OCI-LY1 (cell line): ENCODE results near the gene RBM44.

ENCODE experiments used
- H2AFZ ChIP-seq: fragments of 200-600 bp; sonication (generic), shearing (Covaris generic); 2 replicates; pipeline ENCODE4 v1.6.0; 2014; ENCODE audit warnings: antibody characterized with exemption, mild to moderate bottlenecking, low read length
- H3F3A ChIP-seq: fragments of 200-600 bp; sonication (generic), shearing (Covaris generic); 2 replicates; pipeline ENCODE4 v1.6.0; 2014; ENCODE audit warnings: mild to moderate bottlenecking, antibody characterized with exemption, low read length, moderate library complexity; ENCODE audit not compliant: insufficient read depth
- H3K27ac ChIP-seq: fragments of 200-600 bp; sonication (generic); 2 replicates; pipeline ENCODE4 v1.5.1; 2014; ENCODE audit warnings: low read length, mixed run types, mild to moderate bottlenecking, low read depth; ENCODE audit not compliant: poor library complexity, severe bottlenecking
- H3K27me3 ChIP-seq: fragments of 200-600 bp; sonication (generic); 2 replicates; pipeline ENCODE4 v1.6.0; 2014; ENCODE audit warnings: antibody characterized with exemption, mild to moderate bottlenecking, low read length, moderate library complexity; ENCODE audit not compliant: insufficient read depth
- H3K36me3 ChIP-seq: fragments of 200-600 bp; sonication (generic); 2 replicates; pipeline ENCODE4 v1.6.1; 2014; ENCODE audit warnings: mild to moderate bottlenecking, antibody characterized with exemption, low read length, moderate library complexity, mixed read lengths; ENCODE audit not compliant: insufficient read depth
- H3K4me1 ChIP-seq: fragments of 200-600 bp; sonication (generic); 2 replicates; pipeline ENCODE4 v1.5.1; 2014; ENCODE audit warnings: mild to moderate bottlenecking, low read length, moderate library complexity; ENCODE audit not compliant: insufficient read depth, severe bottlenecking
- H3K4me2 ChIP-seq: fragments of 200-600 bp; sonication (generic), shearing (Covaris generic); 2 replicates; pipeline ENCODE4 v1.6.1; 2014; ENCODE audit warnings: low read length
- H3K4me3 ChIP-seq: fragments of 200-600 bp; sonication (generic); 2 replicates; pipeline ENCODE4 v1.5.1; 2014; ENCODE audit warnings: low read length, low read depth, mild to moderate bottlenecking, mixed read lengths; ENCODE audit not compliant: poor library complexity, severe bottlenecking
- H3K79me2 ChIP-seq: fragments of 200-600 bp; shearing (Covaris generic); 2 replicates; pipeline ENCODE4 v1.6.1; 2016; ENCODE audit warnings: mixed run types, low read length, mixed read lengths; ENCODE audit not compliant: insufficient read depth
- H3K9ac ChIP-seq: fragments of 200-600 bp; sonication (generic), shearing (Covaris generic); 2 replicates; pipeline ENCODE4 v1.6.1; 2014; ENCODE audit warnings: mild to moderate bottlenecking, low read length, mixed read lengths
- H3K9me2 ChIP-seq: fragments of 200-600 bp; sonication (generic), shearing (Covaris generic); 2 replicates; pipeline ENCODE4 v1.6.1; 2014; ENCODE audit warnings: low read depth, mild to moderate bottlenecking, low read length, mixed read lengths
- H3K9me3 ChIP-seq: fragments of 200-600 bp; shearing (Covaris generic); 2 replicates; pipeline ENCODE4 v1.6.1; 2014; ENCODE audit warnings: low read length, mixed read lengths
- H4K20me1 ChIP-seq: fragments of 200-600 bp; sonication (generic), shearing (Covaris generic); 2 replicates; pipeline ENCODE4 v1.6.0; 2016; ENCODE audit warnings: mild to moderate bottlenecking, low read length; ENCODE audit not compliant: insufficient read depth
- EZH2 ChIP-seq: fragments of 200-600 bp; sonication (generic), shearing (Covaris generic); IDR thresholded peaks from 2 replicates; pipeline ENCODE4 v1.8.0; 2017; ENCODE audit warnings: borderline replicate concordance, mixed run types, mild to moderate bottlenecking, antibody characterized with exemption, low read length, moderate library complexity, mixed read lengths
- TF ChIP-seq, protein P1 (sequence below): fragments of 200-600 bp; sonication (generic), shearing (Covaris generic); IDR thresholded peaks from 2 replicates; pipeline ENCODE4 v1.5.1; 2017; ENCODE audit warnings: mild to moderate bottlenecking, antibody characterized with exemption, low read length, moderate library complexity, mixed read lengths

RBM44 gene

DNA sequence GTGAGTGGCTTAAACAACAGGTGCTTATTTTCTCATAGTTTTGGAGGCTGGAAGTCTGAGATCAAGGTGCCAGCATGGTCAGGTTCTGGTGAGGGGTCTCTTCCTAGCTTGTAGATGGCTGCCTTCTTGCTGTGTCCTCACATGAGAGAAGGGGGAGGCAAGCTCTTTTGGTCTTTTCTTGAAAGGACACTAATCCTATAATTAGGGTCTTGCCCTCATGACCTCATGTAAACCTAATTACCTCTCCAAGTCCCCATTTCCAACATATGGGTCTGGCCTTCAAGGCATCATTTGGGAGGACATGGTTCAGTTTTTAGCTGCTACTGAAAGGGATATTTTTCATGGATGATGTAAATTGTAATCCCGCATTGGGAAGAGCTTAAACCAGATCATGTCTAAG, 18.0 kb downstream of the RBM44 start:
- no peaks in the 10 kb centered on the region for H4K20me1 ChIP-seq
- no peaks in the 10 kb centered on the region for H3K79me2 ChIP-seq
- no peak overlapping the region for H3K9ac ChIP-seq
- no peaks in the 10 kb centered on the region for H3K9me2 ChIP-seq
- no peak overlapping the region for H3K4me2 ChIP-seq
- TF ChIP-seq, protein P1, sequence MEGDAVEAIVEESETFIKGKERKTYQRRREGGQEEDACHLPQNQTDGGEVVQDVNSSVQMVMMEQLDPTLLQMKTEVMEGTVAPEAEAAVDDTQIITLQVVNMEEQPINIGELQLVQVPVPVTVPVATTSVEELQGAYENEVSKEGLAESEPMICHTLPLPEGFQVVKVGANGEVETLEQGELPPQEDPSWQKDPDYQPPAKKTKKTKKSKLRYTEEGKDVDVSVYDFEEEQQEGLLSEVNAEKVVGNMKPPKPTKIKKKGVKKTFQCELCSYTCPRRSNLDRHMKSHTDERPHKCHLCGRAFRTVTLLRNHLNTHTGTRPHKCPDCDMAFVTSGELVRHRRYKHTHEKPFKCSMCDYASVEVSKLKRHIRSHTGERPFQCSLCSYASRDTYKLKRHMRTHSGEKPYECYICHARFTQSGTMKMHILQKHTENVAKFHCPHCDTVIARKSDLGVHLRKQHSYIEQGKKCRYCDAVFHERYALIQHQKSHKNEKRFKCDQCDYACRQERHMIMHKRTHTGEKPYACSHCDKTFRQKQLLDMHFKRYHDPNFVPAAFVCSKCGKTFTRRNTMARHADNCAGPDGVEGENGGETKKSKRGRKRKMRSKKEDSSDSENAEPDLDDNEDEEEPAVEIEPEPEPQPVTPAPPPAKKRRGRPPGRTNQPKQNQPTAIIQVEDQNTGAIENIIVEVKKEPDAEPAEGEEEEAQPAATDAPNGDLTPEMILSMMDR, result no peak
- no peak for TF ChIP-seq EZH2
- no peak overlapping the region for H3K27ac ChIP-seq
- no peaks in the 10 kb centered on the region for H3F3A ChIP-seq
- H3K27me3 ChIP-seq, result no peaks in the 10 kb centered on the region
- H3K36me3 ChIP-seq, result no peaks in the 10 kb centered on the region
- no peak overlapping the region for H3K4me3 ChIP-seq
- no peak overlapping the region for H2AFZ ChIP-seq
- no peaks in the 10 kb centered on the region for H3K9me3 ChIP-seq
- H3K4me1 ChIP-seq, result no peaks in the 10 kb centered on the region

DNA sequence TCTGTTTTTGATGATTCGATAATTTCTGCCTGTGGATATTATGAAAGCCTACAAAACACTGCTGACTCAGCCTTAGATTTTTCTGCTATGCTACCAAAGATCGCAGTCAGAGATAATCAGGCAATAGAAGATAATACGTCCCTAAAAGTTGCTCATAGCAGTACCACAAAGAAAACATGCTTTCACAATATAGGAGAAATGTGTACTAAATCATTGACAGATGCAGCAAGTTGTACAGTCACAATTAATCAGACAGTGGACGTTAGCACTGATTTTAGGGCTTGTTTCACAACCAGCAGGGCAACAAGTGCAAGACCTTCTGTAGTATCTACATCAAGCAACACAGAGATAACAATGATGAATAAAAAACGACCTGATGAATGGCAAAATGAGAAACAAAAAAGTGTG, 19.5 kb downstream of the RBM44 start:
- H3K36me3 ChIP-seq, result no peaks in the 10 kb centered on the region
- H3K79me2 ChIP-seq, result no peaks in the 10 kb centered on the region
- H4K20me1 ChIP-seq, result no peaks in the 10 kb centered on the region
- no peaks in the 10 kb centered on the region for H3K9me3 ChIP-seq
- no peaks in the 10 kb centered on the region for H3K4me1 ChIP-seq
- TF ChIP-seq EZH2, result no peak
- TF ChIP-seq, protein P1, result no peak
- H3K27me3 ChIP-seq, result no peaks in the 10 kb centered on the region
- H3K4me3 ChIP-seq, result no peak overlapping the region
- no peak overlapping the region for H3K27ac ChIP-seq
- H3K9ac ChIP-seq, result no peak overlapping the region
- H3K9me2 ChIP-seq, result no peaks in the 10 kb centered on the region
- no peak overlapping the region for H2AFZ ChIP-seq
- no peaks in the 10 kb centered on the region for H3F3A ChIP-seq
- no peak overlapping the region for H3K4me2 ChIP-seq

DNA sequence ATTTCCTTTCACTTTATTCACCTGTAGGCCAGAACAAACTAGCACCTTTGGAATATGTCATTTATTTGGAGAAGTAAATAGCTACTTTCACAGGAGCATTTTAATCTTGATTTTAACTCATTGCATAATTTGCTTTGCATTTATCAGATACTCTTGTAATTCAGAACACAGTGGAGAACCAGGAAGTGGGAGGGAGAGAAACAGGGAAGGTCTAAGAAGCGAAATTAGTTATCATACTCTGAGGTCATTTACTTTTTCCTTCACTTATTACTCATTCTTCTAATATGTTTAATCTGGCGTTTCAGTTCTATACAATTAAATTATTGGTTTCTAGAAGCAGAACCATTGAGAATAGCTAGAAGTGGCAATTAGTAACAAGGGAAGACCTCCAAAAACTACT, 20.7 kb downstream of the RBM44 start:
- no peaks in the 10 kb centered on the region for H3K79me2 ChIP-seq
- no peak overlapping the region for H2AFZ ChIP-seq
- H3K27me3 ChIP-seq, result no peaks in the 10 kb centered on the region
- H3K4me1 ChIP-seq, result no peaks in the 10 kb centered on the region
- no peak overlapping the region for H3K27ac ChIP-seq
- no peaks in the 10 kb centered on the region for H4K20me1 ChIP-seq
- no peak overlapping the region for H3K4me2 ChIP-seq
- TF ChIP-seq, protein P1, result no peak
- TF ChIP-seq EZH2, result no peak
- H3F3A ChIP-seq, result no peaks in the 10 kb centered on the region
- H3K9ac ChIP-seq, result no peak overlapping the region
- H3K4me3 ChIP-seq, result no peak overlapping the region
- H3K9me2 ChIP-seq, result no peaks in the 10 kb centered on the region
- no peaks in the 10 kb centered on the region for H3K9me3 ChIP-seq
- H3K36me3 ChIP-seq, result no peaks in the 10 kb centered on the region
